HepG2 (cell line): ENCODE measurements around the gene ZNF429. TPM values are rescaled to one million over a fixed set of nuclear protein-coding genes. Genes with fewer than 3 reads are reported as not detected.

Experiments used
- AKAP8 ChIP-seq: sonication (generic); formaldehyde crosslinking; IDR thresholded peaks from 2 replicates; pipeline ENCODE4 v1.5.1; 2020; ENCODE audit warnings: mild to moderate bottlenecking, missing genetic modification reagents
- CHCHD3 ChIP-seq: sonication (generic); formaldehyde crosslinking; IDR thresholded peaks from 2 replicates; pipeline ENCODE4 v1.8.0; 2022; ENCODE audit warnings: mild to moderate bottlenecking, missing genetic modification reagents, moderate library complexity
- GRHL1 ChIP-seq: sonication (generic); formaldehyde crosslinking; conservative IDR thresholded peaks from 2 replicates; pipeline ENCODE4 v1.8.0; 2022; ENCODE audit warnings: missing genetic modification reagents
- HNRNPH1 ChIP-seq: fragments of 200-400 bp; formaldehyde crosslinking; optimal IDR thresholded peaks from 2 replicates; pipeline ENCODE3; 2017; ENCODE audit warnings: mild to moderate bottlenecking, low read depth, low read length
- MBD4 ChIP-seq: IDR thresholded peaks from 2 replicates; pipeline ENCODE4 v1.6.1; 2012; ENCODE audit warnings: low read length, inconsistent platforms, borderline replicate concordance
- PREB ChIP-seq: sonication (generic); formaldehyde crosslinking; IDR thresholded peaks from 2 replicates; pipeline ENCODE4 v1.4.0; 2020; ENCODE audit warnings: missing genetic modification reagents
- SKIL ChIP-seq: sonication (generic); formaldehyde crosslinking; IDR thresholded peaks from 2 replicates; pipeline ENCODE4 v1.8.0; 2022; ENCODE audit warnings: missing genetic modification reagents, mild to moderate bottlenecking, moderate library complexity, borderline replicate concordance
- SP1 ChIP-seq, 2 experiments: fragments of 450-650 bp in 1 of 2; sonication (generic) in 1 of 2; formaldehyde crosslinking in 1 of 2; IDR thresholded peaks; 2 replicates each; pipeline versions ENCODE4 v1.4.0 to v1.6.1; 2016 to 2020; ENCODE audit warnings: missing genetic modification reagents in 1 of 2
- ZFAT ChIP-seq: sonication (generic); formaldehyde crosslinking; conservative IDR thresholded peaks from 2 replicates; pipeline ENCODE4 v1.8.1; 2023; ENCODE audit warnings: missing genetic modification reagents, inconsistent platforms
- ZNF142 ChIP-seq: sonication (generic); formaldehyde crosslinking; IDR thresholded peaks from 2 replicates; pipeline ENCODE4 v1.4.0; 2020; ENCODE audit warnings: missing genetic modification reagents
- ZNF343 ChIP-seq: sonication (generic); formaldehyde crosslinking; IDR thresholded peaks from 2 replicates; pipeline ENCODE4 v1.4.0; 2020; ENCODE audit warnings: mild to moderate bottlenecking, missing genetic modification reagents
- ZNF576 ChIP-seq: sonication (generic); formaldehyde crosslinking; IDR thresholded peaks from 2 replicates; pipeline ENCODE4 v1.4.0; 2020; ENCODE audit warnings: mild to moderate bottlenecking, missing genetic modification reagents
- ZXDC ChIP-seq: sonication (generic); formaldehyde crosslinking; IDR thresholded peaks from 2 replicates; pipeline ENCODE4 v1.5.0; 2020; ENCODE audit warnings: mild to moderate bottlenecking, missing genetic modification reagents
- polyA plus RNA-seq, 8 experiments: library from polyadenylated mRNA; depleted of rRNA in 3 of 8; stranded (reverse) in 7 of 8; unstranded in 1 of 8; fragments of >200 nt; fragmentation: Illumina TruSeq in 4 of 8; extraction: Trizol in 4 of 8; gene quantifications; 2 replicates each; pipeline versions ENCODE4 v1.2.1 to v1.2.3, GENCODE V29; 2011 to 2016; ENCODE audit warnings: low read depth in 4 of 8, missing spikeins in 1 of 8, mixed read lengths in 1 of 8; ENCODE audit not compliant: insufficient read depth in 1 of 8
- total RNA-seq, 5 experiments: library from RNA; depleted of rRNA; stranded (reverse); fragments of >200 nt; fragmentation: Illumina TruSeq; extraction: Trizol; gene quantifications; 2 replicates each; pipeline ENCODE4 v1.2.3, GENCODE V29; 2016; ENCODE audit warnings: low read depth in 1 of 5

ZNF429 gene
- total and polyA plus RNA-seq, 2 of the 13 experiments (the other 11 are each of a cell fraction or from before 2014, with no cell fraction given): 3.3 to 3.4 TPM

- no peak for TF ChIP-seq ZXDC (CRISPR knock-in tag)
- TF ChIP-seq ZNF142: no peak
- TF ChIP-seq SP1 (IDR thresholded peaks at IDR 0.05): no peak
- no peak for TF ChIP-seq SP1 (CRISPR knock-in tag; IDR thresholded peaks at IDR 0.05)
- TF ChIP-seq ZNF576 (CRISPR knock-in tag): no peak
- no peak for TF ChIP-seq HNRNPH1
- TF ChIP-seq PREB (CRISPR knock-in tag): no peak
- no peak for TF ChIP-seq SKIL (CRISPR knock-in tag)
- no peak for TF ChIP-seq AKAP8
- no peak for TF ChIP-seq ZNF343
- TF ChIP-seq GRHL1: no peak
- TF ChIP-seq MBD4: no peak
- no peak for TF ChIP-seq ZFAT (CRISPR knock-in tag)
- no peak for TF ChIP-seq CHCHD3 (CRISPR knock-in tag)
These were observed at the start of gene ZNF429 (continued) for GRCh38 chr19:21505459-21506451.
